ENCODE data around the gene FBP2. TPM values are rescaled to one million over a fixed set of nuclear protein-coding genes. Genes with fewer than 3 reads are reported as not detected.

FBP2 gene
- total and polyA plus RNA-seq, 2 experiments from 2014 or later, result 0.20 to 0.30 TPM

DNA sequence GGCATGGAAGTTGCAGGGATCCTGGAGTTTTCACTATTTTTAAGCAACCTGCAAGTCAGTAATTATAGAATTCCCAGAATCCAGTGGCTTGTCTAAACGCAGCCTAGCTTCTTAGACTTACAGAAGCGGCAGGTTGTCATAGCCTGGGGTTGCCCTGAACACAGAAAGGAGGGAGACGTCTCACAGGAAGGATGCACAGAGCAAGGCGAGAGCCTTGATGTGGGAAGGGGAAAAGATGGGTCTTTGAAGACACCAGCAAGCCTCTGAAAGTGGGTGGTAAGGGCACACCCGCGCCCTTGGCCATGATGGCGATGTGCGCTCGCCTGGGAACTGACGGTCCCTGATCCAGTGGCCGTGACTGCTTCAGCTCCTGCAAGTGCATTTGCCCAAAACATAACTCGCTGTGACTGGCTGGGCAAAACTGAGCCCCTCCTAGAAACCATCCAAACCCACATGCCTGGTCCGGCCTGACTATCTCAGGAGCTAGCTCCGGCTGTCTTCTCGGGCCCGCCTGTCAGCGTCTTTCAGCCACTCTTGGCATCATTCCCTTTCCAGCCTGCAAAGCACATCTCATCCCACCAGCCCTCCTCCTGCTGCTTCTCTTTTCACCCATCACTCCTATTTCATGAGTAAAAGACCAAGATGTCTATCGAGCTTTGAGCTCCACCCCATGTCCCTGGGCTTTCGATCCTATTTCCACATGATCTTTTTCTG is 28.6 kb upstream of the FBP2 start:
- 93% methylated on average over 19 of the region's 19 CpGs for WGBS (ENCODE audit: low lambda C conversion rate, missing lambda C conversion rate)
- Histone ChIP-seq H3K9me2 (replicated peaks; ENCODE audit: insufficient read depth) (no peaks in the 10 kb centered on the region), H3K79me2 (no peaks in the 10 kb centered on the region), H3K4me1 (ENCODE audit: insufficient read depth) (no peaks in the 10 kb centered on the region), H3K4me2 (no peak overlapping the region), H2AFZ (no peak overlapping the region), H3K9me3 (ENCODE audit: low read depth) (no peaks in the 10 kb centered on the region), H4K20me1 (ENCODE audit: insufficient read depth, poor library complexity, severe bottlenecking) (no peaks in the 10 kb centered on the region), H3K4me3 (no peak overlapping the region), H3K36me3 (replicated peaks; ENCODE audit: insufficient read depth, low read depth) (no peaks in the 10 kb centered on the region), H3K27me3 (no peaks in the 10 kb centered on the region), H3K27ac (no peak overlapping the region)
- DNase-seq (ENCODE audit: low spot score), result no peak
- TF ChIP-seq EZH2phosphoT487 (IDR thresholded peaks at IDR 0.05; ENCODE audit: low read depth, severe bottlenecking, unreplicated experiment) (no peak), EZH2 (IDR thresholded peaks at IDR 0.05; ENCODE audit: borderline replicate concordance) (no peak)
- TF ChIP-seq, protein P1, sequence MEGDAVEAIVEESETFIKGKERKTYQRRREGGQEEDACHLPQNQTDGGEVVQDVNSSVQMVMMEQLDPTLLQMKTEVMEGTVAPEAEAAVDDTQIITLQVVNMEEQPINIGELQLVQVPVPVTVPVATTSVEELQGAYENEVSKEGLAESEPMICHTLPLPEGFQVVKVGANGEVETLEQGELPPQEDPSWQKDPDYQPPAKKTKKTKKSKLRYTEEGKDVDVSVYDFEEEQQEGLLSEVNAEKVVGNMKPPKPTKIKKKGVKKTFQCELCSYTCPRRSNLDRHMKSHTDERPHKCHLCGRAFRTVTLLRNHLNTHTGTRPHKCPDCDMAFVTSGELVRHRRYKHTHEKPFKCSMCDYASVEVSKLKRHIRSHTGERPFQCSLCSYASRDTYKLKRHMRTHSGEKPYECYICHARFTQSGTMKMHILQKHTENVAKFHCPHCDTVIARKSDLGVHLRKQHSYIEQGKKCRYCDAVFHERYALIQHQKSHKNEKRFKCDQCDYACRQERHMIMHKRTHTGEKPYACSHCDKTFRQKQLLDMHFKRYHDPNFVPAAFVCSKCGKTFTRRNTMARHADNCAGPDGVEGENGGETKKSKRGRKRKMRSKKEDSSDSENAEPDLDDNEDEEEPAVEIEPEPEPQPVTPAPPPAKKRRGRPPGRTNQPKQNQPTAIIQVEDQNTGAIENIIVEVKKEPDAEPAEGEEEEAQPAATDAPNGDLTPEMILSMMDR (IDR thresholded peaks at IDR 0.05; ENCODE audit: poor library complexity), result no peak

DNA sequence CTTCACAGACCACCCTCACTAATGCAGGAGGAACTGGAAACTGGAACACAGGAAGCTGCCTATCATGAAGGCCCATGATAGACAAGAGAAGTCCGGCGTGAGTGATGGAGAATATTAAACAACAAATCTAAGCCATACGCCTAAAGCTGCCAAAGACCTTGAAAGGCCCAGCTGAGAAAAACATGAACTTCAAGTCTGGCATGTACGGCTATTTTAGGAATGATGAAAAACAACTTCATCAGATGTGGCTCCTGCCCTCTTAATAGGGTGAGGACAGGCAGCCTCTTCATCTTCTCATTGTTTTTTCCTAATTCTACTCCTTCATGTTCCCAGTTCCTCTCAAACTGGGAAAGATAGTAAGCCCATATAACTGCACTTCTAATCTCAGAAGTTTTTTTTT is 25.4 kb upstream of the FBP2 start:
- TF ChIP-seq, protein P1 (IDR thresholded peaks at IDR 0.05; ENCODE audit: poor library complexity), result no peak
- TF ChIP-seq EZH2 (IDR thresholded peaks at IDR 0.05; ENCODE audit: borderline replicate concordance), result no peak
- Histone ChIP-seq H3K4me3 (no peak overlapping the region), H4K20me1 (ENCODE audit: insufficient read depth, poor library complexity, severe bottlenecking) (no peaks in the 10 kb centered on the region), H2AFZ (no peak overlapping the region), H3K36me3 (replicated peaks; ENCODE audit: insufficient read depth, low read depth) (no peaks in the 10 kb centered on the region), H3K9me2 (replicated peaks; ENCODE audit: insufficient read depth) (no peaks in the 10 kb centered on the region), H3K27me3 (no peaks in the 10 kb centered on the region), H3K27ac (no peak overlapping the region), H3K4me2 (no peak overlapping the region), H3K79me2 (no peaks in the 10 kb centered on the region), H3K9me3 (ENCODE audit: low read depth) (no peaks in the 10 kb centered on the region), H3K4me1 (ENCODE audit: insufficient read depth) (no peaks in the 10 kb centered on the region)
- DNase-seq (ENCODE audit: low spot score), result no peak
- 75% methylated on average over 4 of the region's 4 CpGs for WGBS (ENCODE audit: low lambda C conversion rate, missing lambda C conversion rate)

DNA sequence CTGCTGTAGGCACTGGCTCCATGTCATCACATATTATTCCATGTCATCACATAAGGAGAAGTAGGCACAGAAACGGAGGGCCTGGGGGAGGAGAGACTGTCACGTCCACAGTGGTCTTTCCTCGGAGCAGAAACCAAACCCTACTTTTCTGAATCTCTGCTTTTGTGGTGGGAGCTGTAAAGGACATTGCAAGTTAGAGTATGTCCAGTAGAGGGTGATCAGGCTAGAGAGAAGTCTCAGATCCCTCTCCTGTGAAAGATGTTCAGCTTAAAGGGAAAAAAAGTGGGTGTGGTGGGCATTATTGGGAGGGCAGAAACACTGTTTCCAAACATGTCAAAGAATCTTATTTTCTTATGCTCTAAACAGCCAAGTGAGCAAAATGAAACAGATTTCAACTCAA is 19.4 kb upstream of the FBP2 start:
- Histone ChIP-seq H3K9me3 (ENCODE audit: low read depth) (no peaks in the 10 kb centered on the region), H3K4me2 (no peak overlapping the region), H3K27ac (no peak overlapping the region), H3K27me3 (no peaks in the 10 kb centered on the region), H3K79me2 (no peaks in the 10 kb centered on the region), H3K4me1 (ENCODE audit: insufficient read depth) (peaks cover 12% of the 10 kb centered on the region), H2AFZ (no peak overlapping the region), H4K20me1 (ENCODE audit: insufficient read depth, poor library complexity, severe bottlenecking) (no peaks in the 10 kb centered on the region), H3K36me3 (replicated peaks; ENCODE audit: insufficient read depth, low read depth) (no peaks in the 10 kb centered on the region), H3K9me2 (replicated peaks; ENCODE audit: insufficient read depth) (no peaks in the 10 kb centered on the region), H3K4me3 (no peak overlapping the region)
- TF ChIP-seq EZH2phosphoT487 (IDR thresholded peaks at IDR 0.05; ENCODE audit: low read depth, severe bottlenecking, unreplicated experiment) (no peak), EZH2 (IDR thresholded peaks at IDR 0.05; ENCODE audit: borderline replicate concordance) (no peak)
- TF ChIP-seq, protein P1 (IDR thresholded peaks at IDR 0.05; ENCODE audit: poor library complexity), result no peak
- DNase-seq (ENCODE audit: low spot score), result no peak
- 94% methylated on average over 3 of the region's 3 CpGs for WGBS (ENCODE audit: low lambda C conversion rate, missing lambda C conversion rate)

Data from hepatocyte (in vitro differentiated cells).